Suprapubic skin (tissue), 4 donors: Measurements from ENCODE around the gene RTL10. TPM values are rescaled to one million over a fixed set of nuclear protein-coding genes. Genes with fewer than 3 reads are reported as not detected.

Experiments used
- DNase-seq, 2 donors: peaks; one replicate each; pipeline ENCODE4 v3.0.0-alpha.2; 2019; ENCODE audit warnings: low spot score in 2 of 2
- H3K27ac ChIP-seq: fragments of 200-600 bp; sonication (generic); one replicate; pipeline ENCODE4 v1.5.1; 2019
- H3K27me3 ChIP-seq: fragments of 200-600 bp; sonication (generic); one replicate; pipeline ENCODE4 v1.5.1; 2019
- H3K36me3 ChIP-seq: fragments of 200-600 bp; sonication (generic); one replicate; pipeline ENCODE4 v1.5.1; 2019
- H3K4me1 ChIP-seq: fragments of 200-600 bp; sonication (generic); one replicate; pipeline ENCODE4 v1.5.1; 2019
- H3K4me3 ChIP-seq: fragments of 200-600 bp; sonication (generic); one replicate; pipeline ENCODE4 v1.5.1; 2019; ENCODE audit warnings: mild to moderate bottlenecking
- H3K9me3 ChIP-seq: fragments of 200-600 bp; sonication (generic); one replicate; pipeline ENCODE4 v1.5.1; 2019
- CTCF ChIP-seq, 2 donors: fragments of 200-600 bp in 1 of 2; fragments of 450-650 bp in 1 of 2; sonication (generic) in 1 of 2; IDR thresholded peaks; one replicate each; pipeline ENCODE4 v1.5.1; 2016 to 2019; ENCODE audit warnings: antibody characterized with exemption in 2 of 2, mild to moderate bottlenecking in 1 of 2, moderate library complexity in 1 of 2
- EP300 ChIP-seq: sonication (generic); formaldehyde crosslinking; IDR thresholded peaks from one replicate; pipeline ENCODE4 v1.6.1; 2017; ENCODE audit warnings: antibody characterized with exemption
- POLR2A ChIP-seq, 2 donors: fragments of 450-650 bp; IDR thresholded peaks; one replicate each; pipeline ENCODE4 v1.6.1; 2017; ENCODE audit warnings: antibody characterized with exemption in 2 of 2, mild to moderate bottlenecking in 2 of 2, moderate library complexity in 2 of 2
- POLR2AphosphoS5 ChIP-seq, 3 donors: sonication (generic); formaldehyde crosslinking; IDR thresholded peaks; one replicate each; pipeline ENCODE4 v1.6.1; 2017; ENCODE audit warnings: antibody characterized with exemption in 3 of 3
- WGBS: methylation state at CpG from one replicate; pipeline ENCODE4 v1.1.5; 2018; 5-methylcytosine and 5-hydroxymethylcytosine counted together
- total RNA-seq, 4 donors: library from RNA; depleted of rRNA; stranded (reverse); fragments of >200 nt; gene quantifications; one replicate each; pipeline ENCODE4 v1.1.0, GENCODE V29; 2016

RTL10 gene
- total RNA-seq, 4 donors from 2014 or later, result 21.8 to 46.2 (median 32.4) TPM

DNA sequence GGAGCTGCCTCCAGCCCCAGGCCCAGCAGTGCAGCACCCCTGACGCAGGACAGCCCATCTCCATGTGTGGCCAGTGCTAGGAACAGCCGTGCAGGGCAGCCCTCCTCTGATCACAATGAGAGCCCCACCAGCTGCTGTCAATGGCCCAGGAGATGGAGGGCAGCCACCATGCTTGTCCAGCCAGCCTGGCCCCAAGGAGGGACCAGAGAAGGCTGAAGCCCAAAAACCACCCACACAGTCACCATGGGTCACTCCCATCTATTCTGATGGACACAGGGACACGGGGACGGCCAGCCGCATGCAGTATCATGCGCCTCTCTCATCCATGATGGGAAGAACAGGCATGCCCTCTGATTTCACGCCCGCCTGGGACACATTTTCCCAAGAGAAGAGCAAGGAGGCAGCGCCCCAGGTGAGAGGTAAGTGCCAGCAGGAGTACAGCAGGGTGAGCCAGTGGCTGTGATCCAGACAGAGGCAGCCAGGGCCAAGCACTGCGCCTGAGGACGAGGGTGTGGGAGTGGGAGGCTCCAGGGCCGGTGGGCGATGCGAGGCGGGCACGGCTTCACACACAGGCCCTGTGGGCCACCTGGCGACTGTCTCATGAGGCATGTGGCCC lies 33.6 kb upstream of the RTL10 start:
- peaks cover under 1% of the 10 kb centered on the region for H3K36me3 ChIP-seq
- 60% methylated on average over 12 of the region's 17 CpGs for WGBS

GRCh38 chr22:19887256-19887985 lies 32.7 kb upstream of the RTL10 start:
- Histone ChIP-seq H3K9me3 (no peaks in the 10 kb centered on the region), H3K27me3 (no peaks in the 10 kb centered on the region), H3K4me3 (no peak overlapping the region), H3K4me1 (peaks cover 67% of the 10 kb centered on the region), H3K27ac (peak overlapping the region; percentile 40), H3K36me3 (no peaks in the 10 kb centered on the region)
- peak in 1 of 2 donors; percentile 63 for DNase-seq
- WGBS, result 19% methylated on average over 4 of the region's 16 CpGs
- TF ChIP-seq EP300 (no peak), POLR2AphosphoS5 (IDR thresholded peaks at IDR 0.05) (no peak), POLR2A (IDR thresholded peaks at IDR 0.05) (no peak), CTCF (IDR thresholded peaks at IDR 0.05) (no peak)

More for the DNA sequence above, 33.6 kb upstream of the RTL10 start:
- Histone ChIP-seq H3K4me3 (no peak overlapping the region), H3K4me1 (peaks cover 70% of the 10 kb centered on the region), H3K27me3 (no peaks in the 10 kb centered on the region), H3K9me3 (no peaks in the 10 kb centered on the region), H3K27ac (no peak overlapping the region)
- peak in 1 of 2 donors; percentile 64 for DNase-seq
- no peak for TF ChIP-seq EP300
- no peak for TF ChIP-seq CTCF (IDR thresholded peaks at IDR 0.05)
- no peak for TF ChIP-seq POLR2AphosphoS5 (IDR thresholded peaks at IDR 0.05)
- TF ChIP-seq POLR2A (IDR thresholded peaks at IDR 0.05), result no peak

GRCh38 chr22:19886605-19887255 lies 32.1 kb upstream of the RTL10 start:
- peak in 1 of 2 donors; percentile 71 for DNase-seq
- H3K27ac ChIP-seq, result no peak overlapping the region
- 35% methylated on average over 10 of the region's 12 CpGs for WGBS

DNA sequence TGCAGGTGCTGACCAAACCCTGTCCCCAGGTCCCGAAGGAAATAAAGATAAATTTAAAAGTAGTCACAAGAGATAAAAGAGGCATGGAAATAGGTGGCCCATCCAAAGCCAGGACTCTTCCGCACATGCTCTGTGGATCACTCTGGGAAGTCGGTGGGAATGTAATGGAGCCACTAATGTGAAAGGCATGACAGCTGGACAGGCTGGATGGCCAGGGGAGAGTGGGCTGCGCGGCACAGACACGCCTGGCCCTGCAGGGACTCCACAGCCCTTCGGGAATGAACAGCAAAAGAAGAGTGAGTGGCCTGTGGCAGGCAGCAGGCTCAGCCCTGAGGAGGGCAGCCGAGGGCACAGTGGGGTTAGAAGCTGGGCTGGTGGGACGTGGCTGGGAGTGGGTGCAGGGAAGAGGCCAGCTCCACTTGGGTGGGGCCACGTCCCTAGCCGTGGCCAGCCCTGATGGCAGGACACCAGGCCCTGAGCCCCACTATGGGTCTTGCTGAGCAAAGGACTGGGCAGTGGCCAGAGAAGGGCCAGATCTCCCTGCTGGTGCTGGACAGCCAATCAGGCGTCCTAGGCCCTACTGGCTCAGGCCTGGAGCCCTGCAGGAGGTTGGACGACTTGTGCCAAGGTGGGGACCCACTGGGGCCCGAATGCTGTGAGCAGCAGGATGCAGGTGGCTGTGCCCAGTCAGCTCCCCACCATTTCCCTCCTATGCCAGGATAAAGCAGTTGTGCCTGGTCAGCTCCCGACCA lies 31.3 kb upstream of the RTL10 start:
- Histone ChIP-seq H3K4me1 (peaks cover 65% of the 10 kb centered on the region), H3K27ac (peak overlapping the region; percentile 20)
- peak in 1 of 2 donors; percentile 60 for DNase-seq

More at GRCh38 chr22:19886605-19887255, 32.1 kb upstream of the RTL10 start:
- Histone ChIP-seq H3K27me3 (no peaks in the 10 kb centered on the region), H3K36me3 (no peaks in the 10 kb centered on the region), H3K4me3 (no peak overlapping the region), H3K9me3 (no peaks in the 10 kb centered on the region), H3K4me1 (peaks cover 65% of the 10 kb centered on the region)
- TF ChIP-seq POLR2AphosphoS5 (IDR thresholded peaks at IDR 0.05) (no peak), POLR2A (IDR thresholded peaks at IDR 0.05) (no peak), EP300 (no peak), CTCF (IDR thresholded peaks at IDR 0.05) (no peak)

DNA sequence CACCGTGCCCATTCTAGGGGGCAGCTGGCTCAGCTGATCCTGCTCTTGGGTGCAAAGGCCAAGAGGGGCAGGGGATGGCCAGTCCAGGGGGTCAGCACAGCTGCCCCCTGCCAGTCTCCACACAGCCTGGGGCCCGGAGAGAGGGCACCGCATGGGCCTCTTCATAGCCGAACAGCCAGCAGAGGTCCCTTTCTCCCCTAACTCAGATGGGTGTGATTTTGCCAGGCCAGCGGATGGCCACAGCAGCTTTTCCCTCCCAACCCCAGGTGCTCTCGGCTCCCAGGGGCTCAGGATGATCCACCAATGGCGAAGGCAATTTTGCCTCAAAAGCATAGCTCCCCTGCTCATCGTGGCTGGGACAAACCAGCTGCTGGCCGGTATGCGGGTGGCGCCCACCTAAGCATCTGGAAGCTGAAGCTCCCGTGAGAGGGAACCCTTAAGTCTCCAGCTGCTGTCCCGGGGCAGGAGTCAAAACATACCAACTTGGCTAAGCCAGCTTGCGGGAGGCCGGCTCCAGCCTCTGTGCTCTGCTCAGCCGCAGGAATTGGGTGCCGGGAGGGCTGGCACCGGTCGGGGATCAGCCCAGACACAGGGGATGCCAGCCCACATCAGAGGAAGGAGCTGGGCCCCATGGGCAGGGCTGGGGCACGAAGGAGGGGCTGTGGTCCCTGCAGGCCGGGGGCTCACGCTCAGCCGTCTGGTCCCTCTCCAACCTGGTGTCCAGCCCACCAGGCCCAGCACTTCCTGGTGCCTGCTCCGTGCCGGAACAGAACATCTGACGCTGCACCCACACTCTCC lies 30.5 kb upstream of the RTL10 start:
- Histone ChIP-seq H3K27me3 (no peaks in the 10 kb centered on the region), H3K4me1 (peaks cover 65% of the 10 kb centered on the region), H3K36me3 (no peaks in the 10 kb centered on the region), H3K4me3 (no peak overlapping the region), H3K9me3 (no peaks in the 10 kb centered on the region), H3K27ac (no peak overlapping the region)
- DNase-seq, result peak in 1 of 2 donors; percentile 57
- TF ChIP-seq EP300 (no peak), POLR2A (IDR thresholded peaks at IDR 0.05) (no peak), POLR2AphosphoS5 (IDR thresholded peaks at IDR 0.05) (no peak), CTCF (IDR thresholded peaks at IDR 0.05) (no peak)
- WGBS, result no CpG with 5 or more reads among the region's 26 CpGs

More for the DNA sequence above, 31.3 kb upstream of the RTL10 start:
- Histone ChIP-seq H3K36me3 (no peaks in the 10 kb centered on the region), H3K4me3 (no peak overlapping the region), H3K27me3 (no peaks in the 10 kb centered on the region), H3K9me3 (no peaks in the 10 kb centered on the region)
- TF ChIP-seq POLR2A (IDR thresholded peaks at IDR 0.05) (no peak), EP300 (no peak)
- WGBS, result 74% methylated on average over 12 of the region's 15 CpGs
